UCSD-AML1 (cell line): Measurements from ENCODE around the gene DLK1.
A peak's percentile ranks its signal among the peaks of the same experiment; 100 is the strongest.

Experiments used
- DNase-seq: peaks from one replicate; lab custom pipeline; 2025; ENCODE audit not compliant: unreplicated experiment; lab: John Stamatoyannopoulos, UW

DLK1 gene

DNA sequence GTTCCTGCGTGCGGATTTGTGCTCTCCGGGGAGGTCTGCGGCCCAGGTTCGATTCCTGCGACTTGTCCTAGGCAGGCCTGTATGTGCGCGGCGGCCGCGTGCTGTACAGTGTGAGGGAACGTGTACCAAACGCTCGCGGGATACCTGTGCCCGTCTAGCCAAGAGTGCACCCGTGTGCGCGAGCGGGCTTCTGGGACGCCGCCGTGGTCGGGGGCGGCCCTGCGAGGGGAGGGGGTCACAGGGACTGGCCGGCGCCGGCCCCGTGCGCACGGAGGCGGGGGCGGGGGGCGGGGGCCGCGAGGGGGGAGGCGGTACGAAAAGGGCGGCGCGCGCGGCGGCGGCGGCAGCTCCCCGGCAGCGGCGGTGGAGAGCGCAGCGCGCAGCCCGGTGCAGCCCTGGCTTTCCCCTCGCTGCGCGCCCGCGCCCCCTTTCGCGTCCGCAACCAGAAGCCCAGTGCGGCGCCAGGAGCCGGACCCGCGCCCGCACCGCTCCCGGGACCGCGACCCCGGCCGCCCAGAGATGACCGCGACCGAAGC, at the start of gene DLK1:
DLK1 (plus strand) TSS at position 343 of the 536 bp plus-strand sequence; CDS start at position 520, 177 bp downstream.
- no peak for DNase-seq

DNA sequence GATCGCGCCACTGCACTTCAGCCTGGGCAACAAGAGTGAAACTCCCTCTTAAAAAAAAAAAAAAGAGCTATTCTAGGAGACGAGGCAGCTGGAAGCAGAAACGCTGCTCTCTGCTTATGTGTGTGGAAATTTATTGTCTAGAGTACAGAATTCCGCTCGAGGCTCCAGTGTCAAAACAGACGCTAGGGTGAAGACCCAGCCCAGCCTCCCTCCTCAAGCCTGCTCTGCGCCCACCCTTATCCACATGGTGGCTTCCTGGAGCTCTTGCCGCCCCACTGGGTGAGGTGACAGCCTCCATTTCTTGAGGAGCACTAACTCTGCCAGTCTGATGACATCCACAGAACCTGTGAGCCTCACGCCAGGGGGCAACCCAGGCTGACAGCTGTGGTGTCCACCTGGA, 49.5 kb upstream of the DLK1 start:
- DNase-seq, result no peak

GRCh38 chr14:100677554-100678468, 48.9 kb upstream of the DLK1 start:
- peak; percentile 84 for DNase-seq

DNA sequence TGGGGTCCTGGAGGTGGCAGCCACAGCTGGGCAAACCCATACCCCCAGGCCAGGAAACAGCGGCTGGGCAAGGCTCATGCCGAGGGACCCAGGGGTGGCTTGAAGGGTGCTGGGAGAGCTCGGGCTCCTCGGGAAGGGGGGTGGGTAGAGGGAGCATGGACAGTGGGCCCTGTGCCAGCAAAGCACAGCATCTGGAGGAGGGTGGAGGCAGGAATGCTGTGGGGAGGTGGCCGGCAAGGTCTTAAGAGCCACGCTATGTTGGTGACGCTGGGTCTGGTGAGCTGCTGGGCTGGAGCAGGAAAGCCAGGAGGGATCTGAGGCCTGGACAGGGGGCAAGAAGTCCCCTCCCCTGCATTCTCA, 48.2 kb upstream of the DLK1 start:
- no peak for DNase-seq

- DNase-seq, result no peak
Observed at GRCh38 chr14:100679153-100679552, 47.5 kb upstream of the DLK1 start.

DNA sequence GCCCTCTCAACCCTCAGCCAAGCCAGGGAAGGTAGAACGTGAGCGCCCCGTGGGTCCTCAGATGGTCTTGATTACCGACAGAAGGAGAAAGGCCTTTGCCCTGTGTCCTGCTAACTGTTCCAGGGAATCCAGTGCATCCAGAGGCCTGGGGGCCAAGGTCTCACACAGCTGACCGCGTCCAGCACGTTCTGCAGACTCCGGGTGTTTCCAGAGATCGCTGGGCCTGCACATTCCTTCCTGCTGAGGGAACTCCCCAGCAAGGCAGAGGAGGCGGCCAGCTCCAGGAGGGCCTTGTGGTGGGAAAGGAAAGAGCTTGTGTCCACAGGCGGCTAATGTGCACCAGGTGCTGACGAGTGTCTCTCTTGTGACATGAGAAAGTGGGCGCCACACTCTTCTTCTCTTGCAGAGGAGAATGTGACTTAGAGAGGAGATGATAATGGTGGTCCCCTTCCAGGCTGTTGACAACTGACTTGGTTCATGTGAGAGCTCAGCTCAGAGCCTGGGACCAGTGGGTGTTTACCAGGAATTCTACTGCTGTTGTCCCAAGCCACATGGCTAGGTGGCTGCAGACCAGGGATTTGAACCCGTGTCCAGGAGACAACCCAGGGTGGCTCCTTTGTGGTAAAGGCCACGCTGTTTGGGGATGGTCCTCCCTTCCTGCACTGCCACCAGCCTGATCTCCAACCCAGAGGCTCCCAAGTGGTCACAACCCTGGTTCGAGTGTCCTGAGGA, 46.8 kb upstream of the DLK1 start:
- DNase-seq, result no peak

GRCh38 chr14:100680439-100681051, 46.1 kb upstream of the DLK1 start:
- DNase-seq, result peak; percentile 52

DNA sequence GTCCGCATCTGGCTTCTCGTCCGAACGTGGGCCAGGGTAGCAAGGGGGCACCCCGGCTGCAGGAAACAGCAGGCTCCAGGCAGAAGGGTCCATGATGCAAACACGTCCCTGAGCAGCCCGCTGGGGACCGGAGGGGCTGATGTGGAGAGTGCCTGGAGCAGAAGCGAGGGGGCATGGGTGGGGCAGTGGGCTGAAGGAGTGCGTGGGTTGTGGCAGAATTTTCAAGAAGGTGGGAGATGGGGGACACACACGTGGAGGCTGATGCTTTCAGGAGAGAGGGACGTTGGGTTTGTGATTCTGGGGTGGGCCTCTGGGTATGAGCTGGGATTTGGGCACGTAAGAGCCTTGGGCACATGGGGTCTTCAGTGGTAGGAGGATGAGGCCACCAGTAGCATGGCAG, 45.6 kb upstream of the DLK1 start:
- DNase-seq, result no peak

- no peak for DNase-seq
Observed at GRCh38 chr14:100682749-100683148, 43.9 kb upstream of the DLK1 start.

GRCh38 chr14:100683578-100683977, 43.1 kb upstream of the DLK1 start:
- no peak for DNase-seq

GRCh38 chr14:100684154-100684553, 42.5 kb upstream of the DLK1 start:
- no peak for DNase-seq

GRCh38 chr14:100684961-100685360, 41.7 kb upstream of the DLK1 start:
- DNase-seq, result no peak

- no peak for DNase-seq
Observed at GRCh38 chr14:100686858-100687257, 39.8 kb upstream of the DLK1 start.

- DNase-seq, result no peak
Observed at GRCh38 chr14:100687386-100687785, 39.3 kb upstream of the DLK1 start.

DNA sequence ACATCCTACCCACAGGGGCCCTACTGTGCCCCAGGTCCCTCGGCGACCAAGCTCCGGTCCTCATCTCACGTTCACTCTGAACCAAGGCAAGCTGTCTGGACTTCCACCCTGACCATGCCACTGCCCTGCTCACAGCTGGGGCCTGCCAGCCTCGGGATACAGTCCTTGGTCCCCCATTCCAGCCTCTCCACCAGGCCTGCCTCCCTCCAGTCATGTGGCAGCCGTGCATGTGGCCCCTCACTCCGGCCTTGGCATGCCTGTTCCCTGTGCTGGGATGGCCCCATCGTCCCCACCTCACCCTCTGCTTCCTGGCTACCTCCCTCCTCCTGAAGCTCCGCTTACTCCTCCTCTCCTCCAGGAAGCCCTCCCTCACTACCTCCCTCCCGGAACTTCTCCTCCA, 38.6 kb upstream of the DLK1 start:
- DNase-seq, result no peak

GRCh38 chr14:100688598-100689461, 37.9 kb upstream of the DLK1 start:
- no peak for DNase-seq

DNA sequence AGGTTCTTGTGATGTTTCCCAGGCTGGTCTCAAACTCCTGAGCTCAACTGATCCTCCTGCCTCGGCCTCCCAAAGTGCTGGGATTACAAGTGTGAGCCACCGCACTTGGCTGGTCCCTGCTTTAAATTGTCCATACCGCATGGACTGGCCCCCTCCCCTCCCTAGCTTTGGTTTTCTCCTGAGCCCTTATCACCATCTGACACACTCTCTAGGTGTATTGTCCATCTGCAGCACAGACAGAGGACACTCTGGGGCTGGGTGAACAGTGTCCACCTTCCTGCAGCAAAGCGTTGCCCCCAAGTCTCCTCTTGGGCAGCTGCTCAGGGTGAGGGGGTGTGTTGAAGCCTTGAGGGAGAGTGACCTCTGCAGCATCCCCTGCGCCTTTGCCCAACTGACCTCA, 36.0 kb upstream of the DLK1 start:
- no peak for DNase-seq

DNA sequence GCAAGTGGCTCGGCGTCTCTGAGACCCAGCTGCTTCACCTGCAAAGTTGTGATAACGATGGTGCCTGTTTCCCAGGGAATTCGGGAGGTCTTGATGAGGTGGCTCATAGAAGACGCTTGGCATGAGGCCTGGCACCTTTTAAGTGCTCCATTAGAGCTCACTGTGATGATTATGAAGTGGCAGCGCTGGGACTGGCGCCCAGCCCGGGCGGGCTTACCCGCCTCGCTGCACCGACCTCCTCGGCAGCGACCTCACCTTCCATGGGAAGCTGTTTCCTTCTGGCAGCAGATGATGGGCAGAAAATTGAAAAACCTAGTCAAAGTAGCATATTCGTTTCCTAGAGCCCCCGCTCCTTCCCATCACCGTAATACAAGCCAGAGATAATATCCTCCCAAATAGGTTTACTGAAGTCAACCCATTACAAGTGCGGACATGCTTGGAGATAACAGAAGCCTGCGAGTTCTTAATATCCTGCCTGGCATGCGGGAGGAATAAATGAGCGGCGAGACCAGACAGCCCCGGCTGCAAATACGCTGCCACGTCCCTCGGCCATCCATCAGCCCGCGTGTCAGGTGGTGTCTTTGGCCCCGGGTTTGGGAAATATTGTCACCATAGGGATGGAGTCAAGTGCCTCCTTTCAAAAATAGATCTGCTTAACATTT, 35.2 kb upstream of the DLK1 start:
- no peak for DNase-seq

DNA sequence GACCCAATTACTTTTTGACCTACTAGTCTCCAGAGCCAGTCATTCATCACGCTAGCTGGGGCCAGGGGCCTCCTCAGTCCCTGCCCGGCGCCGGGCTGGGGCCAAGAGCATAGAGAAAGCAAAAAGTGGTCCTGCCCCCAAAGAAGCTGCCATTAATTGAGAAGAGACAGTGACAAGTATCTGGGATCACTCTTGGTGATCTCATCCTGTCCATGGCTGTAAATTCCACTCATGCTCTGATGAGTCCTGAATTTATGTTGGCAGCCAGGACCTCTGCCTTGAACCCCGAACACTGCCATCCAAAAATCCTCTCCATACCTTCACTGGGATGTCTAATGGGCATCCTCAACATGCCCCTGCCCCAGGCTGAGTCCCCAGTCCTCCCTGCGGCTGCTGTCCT, 34.4 kb upstream of the DLK1 start:
- DNase-seq, result no peak
